Activated naive CD4-positive, alpha-beta T cell treated with anti-CD3 and anti-CD28 coated beads, Interleukin-2, amount 50 U/mL, for 24 hours (primary cell): ENCODE data around the gene COL12A1.

Experiments used
- H3K27ac Mint-ChIP-seq: one replicate; pipeline ENCODE4 v1.8.0; 2021; ENCODE audit warnings: mild to moderate bottlenecking, mixed read lengths
- H3K27me3 Mint-ChIP-seq: one replicate; pipeline ENCODE4 v1.8.0; 2021; ENCODE audit warnings: mixed read lengths
- H3K36me3 Mint-ChIP-seq: one replicate; pipeline ENCODE4 v1.8.0; 2021; ENCODE audit warnings: mixed read lengths
- H3K4me1 Mint-ChIP-seq: one replicate; pipeline ENCODE4 v1.8.0; 2021; ENCODE audit warnings: mixed read lengths
- H3K4me3 Mint-ChIP-seq: one replicate; pipeline ENCODE4 v1.8.0; 2021; ENCODE audit warnings: mild to moderate bottlenecking, mixed read lengths
- H3K9me3 Mint-ChIP-seq: one replicate; pipeline ENCODE4 v1.8.0; 2021; ENCODE audit warnings: mixed read lengths

Gene COL12A1

GRCh38 chr6:75145976-75146375 is 59.9 kb downstream of the COL12A1 start:
- H3K9me3 Mint-ChIP-seq, result no peaks in the 10 kb centered on the region
- H3K27ac Mint-ChIP-seq, result no peak overlapping the region
- H3K4me1 Mint-ChIP-seq, result no peaks in the 10 kb centered on the region
- no peak overlapping the region for H3K4me3 Mint-ChIP-seq
- peaks cover 10% of the 10 kb centered on the region for H3K27me3 Mint-ChIP-seq
- H3K36me3 Mint-ChIP-seq, result no peaks in the 10 kb centered on the region

- Mint-ChIP-seq H3K27me3 (peaks cover 6% of the 10 kb centered on the region), H3K36me3 (no peaks in the 10 kb centered on the region), H3K4me1 (no peaks in the 10 kb centered on the region), H3K4me3 (no peak overlapping the region), H3K27ac (no peak overlapping the region), H3K9me3 (no peaks in the 10 kb centered on the region)
Observed at GRCh38 chr6:75145211-75145610, 60.6 kb downstream of the COL12A1 start.

- no peak overlapping the region for H3K4me3 Mint-ChIP-seq
- H3K4me1 Mint-ChIP-seq, result no peaks in the 10 kb centered on the region
- peaks cover 4% of the 10 kb centered on the region for H3K27me3 Mint-ChIP-seq
- no peaks in the 10 kb centered on the region for H3K9me3 Mint-ChIP-seq
- H3K27ac Mint-ChIP-seq, result no peak overlapping the region
- H3K36me3 Mint-ChIP-seq, result no peaks in the 10 kb centered on the region
Observed at GRCh38 chr6:75144386-75144785, 61.5 kb downstream of the COL12A1 start.

- Mint-ChIP-seq H3K27ac (no peak overlapping the region), H3K36me3 (no peaks in the 10 kb centered on the region), H3K4me3 (no peak overlapping the region), H3K9me3 (no peaks in the 10 kb centered on the region), H3K27me3 (no peaks in the 10 kb centered on the region), H3K4me1 (no peaks in the 10 kb centered on the region)
Observed at GRCh38 chr6:75143191-75143590, 62.7 kb downstream of the COL12A1 start.

GRCh38 chr6:75142721-75143120 is 63.1 kb downstream of the COL12A1 start:
- no peaks in the 10 kb centered on the region for H3K9me3 Mint-ChIP-seq
- no peak overlapping the region for H3K4me3 Mint-ChIP-seq
- H3K36me3 Mint-ChIP-seq, result no peaks in the 10 kb centered on the region
- no peaks in the 10 kb centered on the region for H3K4me1 Mint-ChIP-seq
- no peaks in the 10 kb centered on the region for H3K27me3 Mint-ChIP-seq
- no peak overlapping the region for H3K27ac Mint-ChIP-seq

GRCh38 chr6:75135876-75136275 is 70.0 kb downstream of the COL12A1 start:
- H3K4me1 Mint-ChIP-seq, result no peaks in the 10 kb centered on the region
- peaks cover 1% of the 10 kb centered on the region for H3K27me3 Mint-ChIP-seq
- no peaks in the 10 kb centered on the region for H3K36me3 Mint-ChIP-seq
- no peak overlapping the region for H3K27ac Mint-ChIP-seq
- no peaks in the 10 kb centered on the region for H3K9me3 Mint-ChIP-seq
- H3K4me3 Mint-ChIP-seq, result no peak overlapping the region

- Mint-ChIP-seq H3K9me3 (no peaks in the 10 kb centered on the region), H3K27me3 (peaks cover 1% of the 10 kb centered on the region), H3K4me3 (no peak overlapping the region), H3K36me3 (no peaks in the 10 kb centered on the region), H3K27ac (no peak overlapping the region), H3K4me1 (no peaks in the 10 kb centered on the region)
Observed at GRCh38 chr6:75135450-75135849, 70.4 kb downstream of the COL12A1 start.

- H3K9me3 Mint-ChIP-seq, result no peaks in the 10 kb centered on the region
- H3K27ac Mint-ChIP-seq, result no peak overlapping the region
- no peaks in the 10 kb centered on the region for H3K27me3 Mint-ChIP-seq
- no peaks in the 10 kb centered on the region for H3K36me3 Mint-ChIP-seq
- no peak overlapping the region for H3K4me3 Mint-ChIP-seq
- H3K4me1 Mint-ChIP-seq, result no peaks in the 10 kb centered on the region
Observed at GRCh38 chr6:75130784-75131183, 75.1 kb downstream of the COL12A1 start.

GRCh38 chr6:75128878-75129570 is 76.8 kb downstream of the COL12A1 start:
- no peaks in the 10 kb centered on the region for H3K36me3 Mint-ChIP-seq
- no peak overlapping the region for H3K4me3 Mint-ChIP-seq
- H3K4me1 Mint-ChIP-seq, result no peaks in the 10 kb centered on the region
- H3K27me3 Mint-ChIP-seq, result no peaks in the 10 kb centered on the region
- H3K27ac Mint-ChIP-seq, result no peak overlapping the region
- H3K9me3 Mint-ChIP-seq, result no peaks in the 10 kb centered on the region

GRCh38 chr6:75126518-75126917 is 79.3 kb downstream of the COL12A1 start:
- H3K4me3 Mint-ChIP-seq, result no peak overlapping the region
- no peaks in the 10 kb centered on the region for H3K27me3 Mint-ChIP-seq
- no peaks in the 10 kb centered on the region for H3K36me3 Mint-ChIP-seq
- no peaks in the 10 kb centered on the region for H3K9me3 Mint-ChIP-seq
- H3K4me1 Mint-ChIP-seq, result no peaks in the 10 kb centered on the region
- H3K27ac Mint-ChIP-seq, result no peak overlapping the region

GRCh38 chr6:75124983-75125382 is 80.9 kb downstream of the COL12A1 start:
- Mint-ChIP-seq H3K4me1 (no peaks in the 10 kb centered on the region), H3K9me3 (no peaks in the 10 kb centered on the region)

GRCh38 chr6:75124085-75124484 is 81.8 kb downstream of the COL12A1 start:
- Mint-ChIP-seq H3K9me3 (no peaks in the 10 kb centered on the region), H3K4me1 (no peaks in the 10 kb centered on the region), H3K36me3 (no peaks in the 10 kb centered on the region), H3K27me3 (peaks cover 2% of the 10 kb centered on the region), H3K4me3 (no peak overlapping the region), H3K27ac (no peak overlapping the region)

More at GRCh38 chr6:75124983-75125382, 80.9 kb downstream of the COL12A1 start:
- Mint-ChIP-seq H3K36me3 (no peaks in the 10 kb centered on the region), H3K27me3 (peaks cover 2% of the 10 kb centered on the region), H3K4me3 (no peak overlapping the region), H3K27ac (no peak overlapping the region)

GRCh38 chr6:75118925-75119515 is 86.8 kb downstream of the COL12A1 start:
- no peak overlapping the region for H3K4me3 Mint-ChIP-seq

GRCh38 chr6:75117701-75118100 is 88.2 kb downstream of the COL12A1 start:
- no peaks in the 10 kb centered on the region for H3K9me3 Mint-ChIP-seq
- H3K4me1 Mint-ChIP-seq, result no peaks in the 10 kb centered on the region
- H3K27me3 Mint-ChIP-seq, result peaks cover 7% of the 10 kb centered on the region
- H3K4me3 Mint-ChIP-seq, result no peak overlapping the region
- no peak overlapping the region for H3K27ac Mint-ChIP-seq
- no peaks in the 10 kb centered on the region for H3K36me3 Mint-ChIP-seq

More at GRCh38 chr6:75118925-75119515, 86.8 kb downstream of the COL12A1 start:
- Mint-ChIP-seq H3K4me1 (no peaks in the 10 kb centered on the region), H3K27ac (no peak overlapping the region), H3K36me3 (no peaks in the 10 kb centered on the region), H3K27me3 (peaks cover 7% of the 10 kb centered on the region), H3K9me3 (no peaks in the 10 kb centered on the region)

- no peaks in the 10 kb centered on the region for H3K4me1 Mint-ChIP-seq
- no peak overlapping the region for H3K4me3 Mint-ChIP-seq
- H3K27me3 Mint-ChIP-seq, result peaks cover 7% of the 10 kb centered on the region
- no peaks in the 10 kb centered on the region for H3K36me3 Mint-ChIP-seq
- no peaks in the 10 kb centered on the region for H3K9me3 Mint-ChIP-seq
- no peak overlapping the region for H3K27ac Mint-ChIP-seq
Observed at GRCh38 chr6:75116946-75117345, 88.9 kb downstream of the COL12A1 start.

GRCh38 chr6:75115481-75115880 is 90.4 kb downstream of the COL12A1 start:
- Mint-ChIP-seq H3K4me1 (no peaks in the 10 kb centered on the region), H3K36me3 (no peaks in the 10 kb centered on the region), H3K4me3 (no peak overlapping the region), H3K9me3 (no peaks in the 10 kb centered on the region), H3K27ac (no peak overlapping the region), H3K27me3 (peaks cover 8% of the 10 kb centered on the region)

- H3K36me3 Mint-ChIP-seq, result no peaks in the 10 kb centered on the region
- H3K27ac Mint-ChIP-seq, result no peak overlapping the region
- H3K9me3 Mint-ChIP-seq, result no peaks in the 10 kb centered on the region
- H3K4me3 Mint-ChIP-seq, result no peak overlapping the region
- H3K27me3 Mint-ChIP-seq, result peaks cover 10% of the 10 kb centered on the region
- no peaks in the 10 kb centered on the region for H3K4me1 Mint-ChIP-seq
Observed at GRCh38 chr6:75114806-75115205, 91.0 kb downstream of the COL12A1 start.
